ENCODE results near the gene SNX9. TPM values are rescaled to one million over a fixed set of nuclear protein-coding genes. Genes with fewer than 3 reads are reported as not detected.

SNX9 gene
- polyA plus RNA-seq, 1 donor (not counting 4 experiments of a cell fraction or from before 2014, with no cell fraction given) = 37.8 TPM

GRCh38 chr6:157956171-157956730 is 133.2 kb downstream of the SNX9 start:
- DNase-seq (ENCODE audit: low read depth, low spot score) (no peak), FAIRE-seq (no peak)
- Histone ChIP-seq H3K27me3 (ENCODE audit: control insufficient read depth, extremely low read depth, insufficient read depth, low read length) (no peaks in the 10 kb centered on the region), H4K20me1 (ENCODE audit: control insufficient read depth, extremely low read depth, insufficient read depth, low read length) (no peaks in the 10 kb centered on the region), H3K4me1 (ENCODE audit: control insufficient read depth, extremely low read depth, insufficient read depth, low read length) (peaks cover 15% of the 10 kb centered on the region), H2AFZ (ENCODE audit: control insufficient read depth, low read length) (no peak overlapping the region), H3K9me1 (ENCODE audit: control insufficient read depth, extremely low read depth, insufficient read depth, low read length) (no peaks in the 10 kb centered on the region), H3K36me3 (ENCODE audit: control insufficient read depth in 2 of 2, extremely low read depth in 1 of 2, insufficient read depth in 2 of 2, low read length in 2 of 2) (no peaks in the 10 kb centered on the region), H3K79me2 (ENCODE audit: control insufficient read depth, insufficient read depth, low read length) (no peaks in the 10 kb centered on the region), H3K27ac (ENCODE audit: control insufficient read depth, insufficient read depth, low read length) (no peak overlapping the region), H3K4me2 (ENCODE audit: control insufficient read depth, extremely low read depth, insufficient read depth, low read depth, low read length) (no peak overlapping the region), H3K4me3 (ENCODE audit: control insufficient read depth in 2 of 3, extremely low read depth in 1 of 3, insufficient read depth in 2 of 3, low read depth in 1 of 3, low read length in 3 of 3) (no peak overlapping the region), H3K9me3 (ENCODE audit: control insufficient read depth, low read depth, low read length) (no peaks in the 10 kb centered on the region), H3K9ac (ENCODE audit: control insufficient read depth, extremely low read depth, insufficient read depth, low read length) (no peak overlapping the region)
- dilution Hi-C loops (cut with MboI; ENCODE audit: extremely low pct_ligation_motif_present, low sequenced_read_pairs) = no loop called here
- TF ChIP-seq EZH2 (IDR thresholded peaks at IDR 0.05; ENCODE audit: low read length) = no peak
- TF ChIP-seq CTCF (optimal IDR thresholded peaks at IDR 0.05 in 1 of 3, IDR thresholded peaks at IDR 0.05 in 1 of 3, conservative IDR thresholded peaks at IDR 0.05 in 1 of 3; ENCODE audit: extremely low read depth in 1 of 3, insufficient read depth in 2 of 3, low read length in 3 of 3) = no peak

GRCh38 chr6:157959451-157960227 is 136.6 kb downstream of the SNX9 start:
- Histone ChIP-seq H3K9me1 (ENCODE audit: control insufficient read depth, extremely low read depth, insufficient read depth, low read length) (no peaks in the 10 kb centered on the region), H3K79me2 (ENCODE audit: control insufficient read depth, insufficient read depth, low read length) (no peaks in the 10 kb centered on the region), H4K20me1 (ENCODE audit: control insufficient read depth, extremely low read depth, insufficient read depth, low read length) (no peaks in the 10 kb centered on the region), H3K4me3 (ENCODE audit: control insufficient read depth in 2 of 3, extremely low read depth in 1 of 3, insufficient read depth in 2 of 3, low read depth in 1 of 3, low read length in 3 of 3) (no peak overlapping the region), H3K4me1 (ENCODE audit: control insufficient read depth, extremely low read depth, insufficient read depth, low read length) (peaks cover 1% of the 10 kb centered on the region), H3K27ac (ENCODE audit: control insufficient read depth, insufficient read depth, low read length) (no peak overlapping the region), H3K4me2 (ENCODE audit: control insufficient read depth, extremely low read depth, insufficient read depth, low read depth, low read length) (no peak overlapping the region), H3K27me3 (ENCODE audit: control insufficient read depth, extremely low read depth, insufficient read depth, low read length) (no peaks in the 10 kb centered on the region), H3K36me3 (ENCODE audit: control insufficient read depth in 2 of 2, extremely low read depth in 1 of 2, insufficient read depth in 2 of 2, low read length in 2 of 2) (no peaks in the 10 kb centered on the region), H3K9me3 (ENCODE audit: control insufficient read depth, low read depth, low read length) (no peaks in the 10 kb centered on the region), H3K9ac (ENCODE audit: control insufficient read depth, extremely low read depth, insufficient read depth, low read length) (no peak overlapping the region), H2AFZ (ENCODE audit: control insufficient read depth, low read length) (no peak overlapping the region)
- dilution Hi-C loops (cut with MboI; ENCODE audit: extremely low pct_ligation_motif_present, low sequenced_read_pairs) = no loop called here
- TF ChIP-seq EZH2 (IDR thresholded peaks at IDR 0.05; ENCODE audit: low read length) (no peak), CTCF (optimal IDR thresholded peaks at IDR 0.05 in 1 of 3, IDR thresholded peaks at IDR 0.05 in 1 of 3, conservative IDR thresholded peaks at IDR 0.05 in 1 of 3; ENCODE audit: extremely low read depth in 1 of 3, insufficient read depth in 2 of 3, low read length in 3 of 3) (no peak)
- FAIRE-seq (no peak), DNase-seq (ENCODE audit: low read depth, low spot score) (no peak)
